Choroid plexus epithelial cell (primary cell): ENCODE data around the gene ITCH.
"Not testable (repeated sequence)": the region's sequence is repeated elsewhere in the genome, so short reads cannot be mapped to it uniquely, and the experiment has no call there.

Experiments
- DNase-seq: peaks from one replicate; pipeline ENCODE4 v3.0.0-alpha.2; 2010; ENCODE audit warnings: low read depth
- H3K4me3 ChIP-seq: 2 replicates; pipeline ENCODE4 v1.5.1; 2011; ENCODE audit warnings: low read depth, mild to moderate bottlenecking, control low read depth, low read length, moderate library complexity
- CTCF ChIP-seq: conservative IDR thresholded peaks from 2 replicates; pipeline ENCODE4 v1.5.1; 2011; ENCODE audit warnings: low read depth, mild to moderate bottlenecking, control low read depth, inconsistent platforms, low read length, moderate library complexity

The ITCH gene

DNA sequence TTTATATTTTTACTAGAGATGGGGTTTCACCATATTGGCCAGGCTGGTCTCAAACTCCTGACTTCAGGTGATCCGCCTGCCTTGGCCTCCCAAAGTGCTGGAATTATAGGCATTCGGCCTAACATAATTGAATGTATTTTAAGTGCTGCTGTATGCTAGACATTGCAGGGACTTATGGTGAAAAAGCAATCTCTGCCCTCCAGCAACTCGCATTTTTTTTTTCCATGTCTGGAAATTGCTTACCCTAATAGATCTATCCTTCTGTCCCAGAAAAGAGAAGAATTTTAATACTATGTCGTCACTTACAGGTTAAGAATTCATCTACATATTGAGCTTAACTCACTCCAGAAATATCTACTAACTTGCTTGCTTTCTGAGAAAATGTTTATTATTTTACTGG lies 10.4 kb downstream of the ITCH start:
- TF ChIP-seq CTCF: no peak
- DNase-seq: no peak
- H3K4me3 ChIP-seq: no peak overlapping the region

DNA sequence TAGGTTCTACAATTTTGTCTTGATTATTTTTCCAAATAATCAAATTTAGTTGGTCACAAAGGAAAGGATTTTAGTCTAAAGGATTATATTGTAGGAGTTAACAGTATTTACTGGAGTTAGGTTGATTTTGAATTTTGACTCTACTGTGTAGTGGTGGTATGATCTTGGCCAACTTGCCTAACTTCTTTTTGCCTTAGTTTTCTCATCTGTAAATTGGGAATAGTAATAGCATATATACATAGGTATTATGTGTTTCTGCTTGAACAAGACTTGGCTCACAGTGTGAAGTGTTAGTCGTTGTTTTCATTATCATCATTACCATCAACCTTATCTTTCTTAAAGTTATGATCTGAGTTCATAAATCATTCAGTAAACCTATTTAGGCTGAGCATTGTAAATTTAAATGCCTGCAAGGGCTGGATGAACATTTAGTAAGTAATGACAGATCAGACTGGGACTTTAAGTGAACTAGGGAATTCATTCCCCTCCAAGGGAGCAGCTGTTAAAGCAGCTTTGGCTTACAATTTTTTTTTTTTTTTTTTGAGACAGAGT lies 11.2 kb downstream of the ITCH start:
- H3K4me3 ChIP-seq: no peak overlapping the region

DNA sequence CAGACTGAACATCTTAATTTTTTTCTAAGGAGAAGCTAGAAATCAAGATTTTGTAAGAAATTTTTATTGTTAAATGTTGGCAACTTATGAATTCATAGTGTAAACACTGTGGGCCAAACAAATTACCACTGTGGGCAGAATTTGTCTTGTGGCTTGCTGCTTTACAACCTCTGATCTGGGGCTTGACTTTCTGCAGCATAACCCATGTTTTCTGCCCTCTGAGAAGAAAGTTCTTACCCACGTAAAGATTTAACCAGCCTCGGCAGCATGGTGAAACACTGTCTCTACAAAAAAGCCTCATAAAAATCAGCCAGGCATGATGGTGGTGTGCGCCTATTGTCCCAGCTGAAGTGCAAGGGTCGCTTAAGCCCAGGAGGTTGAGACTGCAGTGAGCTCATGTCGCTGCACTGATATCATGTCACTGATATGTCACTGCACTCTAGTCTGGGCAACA lies 12.9 kb downstream of the ITCH start:
- DNase-seq: no peak
- no peak for TF ChIP-seq CTCF
- no peak overlapping the region for H3K4me3 ChIP-seq

More for the DNA sequence above, 11.2 kb downstream of the ITCH start:
- no peak for TF ChIP-seq CTCF
- no peak for DNase-seq

GRCh38 chr20:34377072-34377847 lies 14.2 kb downstream of the ITCH start:
- H3K4me3 ChIP-seq: no peak overlapping the region
- no peak for TF ChIP-seq CTCF
- no peak for DNase-seq

- TF ChIP-seq CTCF: no peak
- no peak overlapping the region for H3K4me3 ChIP-seq
- DNase-seq: no peak
Measured at GRCh38 chr20:34382174-34382573, 19.1 kb downstream of the ITCH start.

GRCh38 chr20:34382877-34383455 lies 19.9 kb downstream of the ITCH start:
- not testable (repeated sequence) for DNase-seq, H3K4me3 ChIP-seq

DNA sequence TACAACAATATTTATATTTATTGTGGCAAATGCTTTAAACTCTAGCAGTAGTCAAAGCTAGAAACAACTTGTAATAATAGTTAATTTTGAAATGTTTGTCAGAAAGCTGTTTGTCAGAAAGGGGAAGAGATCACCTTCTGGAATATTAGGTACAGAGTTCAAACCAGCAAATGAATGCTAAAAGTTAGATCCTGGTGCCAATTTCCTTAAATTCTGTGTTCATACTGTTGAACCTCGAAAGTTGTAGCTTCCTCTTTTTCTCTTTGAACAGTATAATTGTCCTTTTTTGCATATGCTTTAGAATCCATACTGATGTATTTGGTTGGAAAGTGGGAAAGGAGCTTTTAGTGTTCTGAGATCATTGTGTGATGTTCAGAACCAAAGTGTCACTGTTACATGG lies 22.4 kb downstream of the ITCH start:
- DNase-seq: no peak
- H3K4me3 ChIP-seq: no peak overlapping the region
- TF ChIP-seq CTCF: no peak
